ENCODE data around the gene CNIH2. TPM values are rescaled to one million over a fixed set of nuclear protein-coding genes. Genes with fewer than 3 reads are reported as not detected.
A peak's percentile ranks its signal among the peaks of the same experiment; 100 is the strongest.
"Not testable (repeated sequence)": the region's sequence is repeated elsewhere in the genome, so short reads cannot be mapped to it uniquely, and the experiment has no call there.

The CNIH2 gene
- total and polyA plus RNA-seq, 7 experiments from 2014 or later: 1.3 to 12.3 (median 2.9) TPM; not detected in 2

DNA sequence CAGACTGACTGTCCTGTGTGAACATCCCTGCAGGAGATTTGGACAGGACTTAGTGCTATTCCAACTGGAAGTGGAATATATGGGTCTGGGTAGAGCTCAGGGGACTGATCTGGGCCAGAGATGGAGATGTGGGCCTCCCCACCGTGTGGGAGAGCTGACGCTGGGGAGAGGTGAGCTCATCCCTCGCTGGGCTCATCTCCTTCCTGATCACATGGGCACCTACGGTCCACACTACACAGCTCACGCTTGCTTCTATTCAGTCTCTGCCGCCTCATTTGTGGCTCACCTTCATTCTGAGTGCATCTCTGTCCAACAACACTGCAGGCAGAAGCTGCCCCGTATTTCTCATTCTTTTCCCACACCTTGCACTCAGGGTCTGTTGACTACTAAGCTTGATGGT lies 26.2 kb upstream of the CNIH2 start:
- Histone ChIP-seq H3K4me3 (ENCODE audit: low read length) (no peak overlapping the region), H3K9me3 (ENCODE audit: control insufficient read depth in 2 of 3, low read length in 3 of 3) (no peaks in the 10 kb centered on the region), H3K27ac (ENCODE audit: low read depth, low read length) (no peak overlapping the region), H3K4me1 (ENCODE audit: control insufficient read depth in 2 of 2, insufficient read depth in 2 of 2, low read length in 2 of 2) (peaks cover 8 to 10% of the 10 kb centered on the region in 2 donors), H3K36me3 (ENCODE audit: control insufficient read depth in 2 of 3, insufficient read depth in 3 of 3, low read length in 3 of 3) (peaks cover 0 to 19% (median 4%) of the 10 kb centered on the region in 3 experiments), H3K27me3 (ENCODE audit: control insufficient read depth in 2 of 2, insufficient read depth in 2 of 2, low read length in 2 of 2) (no peaks in the 10 kb centered on the region)
- ChIA-PET CTCF (no interaction called here), POLR2A (interaction anchor here (1.3 to 1.4 kb wide), 2 partner anchors 14 to 37 kb away, joined by 4 to 5 read pairs; partner anchors contain the start of gene YIF1A)
- peak overlapping the region in 1 of 10 donors; percentile 36 for H3K4me3 Mint-ChIP-seq
- DNase-seq (no peak), ATAC-seq (no peak)
- H3K4me1 Mint-ChIP-seq: peaks cover 6 to 30% (median 21%) of the 10 kb centered on the region in 7 donors
- peaks cover 0 to 7% (median 5%) of the 10 kb centered on the region in 5 donors for H3K36me3 Mint-ChIP-seq
- peak overlapping the region in 6 of 9 donors; percentile 5 to 84 (median 77) for H3K27ac Mint-ChIP-seq
- intact Hi-C loops (cut with micrococcal nuclease): no loop called here
- H3K27me3 Mint-ChIP-seq: no peaks in the 10 kb centered on the region
- H3K9me3 Mint-ChIP-seq: peaks cover 0 to 5% (median 0%) of the 10 kb centered on the region in 11 donors

DNA sequence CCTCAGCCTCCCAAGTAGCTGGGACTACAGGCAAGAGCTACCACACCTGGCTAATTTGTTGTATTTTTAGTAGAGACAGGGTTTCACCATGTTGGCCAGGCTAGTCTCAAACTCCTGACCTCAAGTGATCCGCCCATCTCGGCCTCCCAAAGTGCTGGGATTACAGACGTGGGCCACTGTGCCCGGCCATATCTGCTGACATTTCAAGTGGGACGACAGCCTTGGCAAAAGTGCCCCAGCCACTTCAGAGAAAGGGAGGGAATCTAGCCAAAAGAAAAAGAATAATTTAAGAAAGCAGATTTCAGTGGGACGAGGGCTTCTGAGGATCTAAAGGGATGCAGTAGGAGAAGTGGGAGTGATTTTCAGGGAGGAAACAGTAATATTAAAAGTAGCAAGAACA lies 24.9 kb upstream of the CNIH2 start:
- DNase-seq; ATAC-seq; H3K27me3 ChIP-seq (ENCODE audit: control insufficient read depth in 2 of 2, insufficient read depth in 2 of 2, low read length in 2 of 2); H3K9me3 ChIP-seq (ENCODE audit: control insufficient read depth in 2 of 3, low read length in 3 of 3); H3K27ac ChIP-seq (ENCODE audit: low read depth, low read length); intact Hi-C loops (cut with micrococcal nuclease); H3K4me3 ChIP-seq (ENCODE audit: low read length); H3K36me3 Mint-ChIP-seq; H3K27me3 Mint-ChIP-seq; H3K9me3 Mint-ChIP-seq: not testable (repeated sequence)
- Mint-ChIP-seq H3K4me1 (peaks cover 8 to 34% (median 23%) of the 10 kb centered on the region in 7 donors), H3K4me3 (peak overlapping the region in 1 of 10 donors; percentile 38), H3K27ac (peak overlapping the region; percentile 5 to 90 (median 79))
- Histone ChIP-seq H3K36me3 (ENCODE audit: control insufficient read depth in 2 of 3, insufficient read depth in 3 of 3, low read length in 3 of 3) (peaks cover 0 to 17% (median 4%) of the 10 kb centered on the region in 3 experiments), H3K4me1 (ENCODE audit: control insufficient read depth in 2 of 2, insufficient read depth in 2 of 2, low read length in 2 of 2) (peaks cover 8 to 11% of the 10 kb centered on the region in 2 donors)
- POLR2A ChIA-PET: interaction anchor here (0.6 to 1.3 kb wide), 4 partner anchors 10 to 196 kb away, joined by 3 to 4 read pairs (median 4); partner anchors contain the start of gene YIF1A
- CTCF ChIA-PET: interaction anchor here (0.7 kb wide), 1 partner anchor 33 kb away, joined by 5 read pairs; no protein-coding TSS in a partner anchor

DNA sequence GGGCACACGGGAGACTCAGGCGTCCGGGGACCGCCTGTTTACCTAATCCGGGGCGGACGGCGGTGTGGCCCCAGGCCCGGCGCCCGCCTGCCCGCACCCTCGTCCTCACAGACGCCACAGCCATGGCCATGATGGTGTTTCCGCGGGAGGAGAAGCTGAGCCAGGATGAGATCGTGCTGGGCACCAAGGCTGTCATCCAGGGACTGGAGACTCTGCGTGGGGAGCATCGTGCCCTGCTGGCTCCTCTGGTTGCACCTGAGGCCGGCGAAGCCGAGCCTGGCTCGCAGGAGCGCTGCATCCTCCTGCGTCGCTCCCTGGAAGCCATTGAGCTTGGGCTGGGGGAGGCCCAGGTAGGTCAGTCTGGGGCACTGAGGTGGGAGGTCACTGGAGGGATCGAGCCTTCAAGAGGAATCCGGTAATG lies 19.5 kb upstream of the CNIH2 start:
- H3K9me3 ChIP-seq (ENCODE audit: control insufficient read depth in 2 of 3, low read length in 3 of 3): no peaks in the 10 kb centered on the region
- peak overlapping the region; percentile 80 for H3K4me3 ChIP-seq (ENCODE audit: low read length)
- peak overlapping the region; percentile 34 to 98 (median 81) for H3K27ac Mint-ChIP-seq
- POLR2A ChIA-PET: interaction anchor here (0.7 to 1.4 kb wide), 2 partner anchors 24 to 114 kb away, joined by 3 read pairs; no protein-coding TSS in a partner anchor
- H3K4me1 Mint-ChIP-seq: peaks cover 21 to 33% (median 30%) of the 10 kb centered on the region in 7 donors
- CTCF ChIA-PET: interaction anchor here (1.2 to 2.3 kb wide), 7 partner anchors 9 to 190 kb away, joined by 3 to 9 read pairs (median 6); partner anchors contain the start of genes RAB1B and YIF1A
- H3K9me3 Mint-ChIP-seq: peaks cover 0 to 8% (median 0%) of the 10 kb centered on the region in 11 donors
- DNase-seq (no peak), ATAC-seq (no peak)
- peak overlapping the region; percentile 98 for H3K27ac ChIP-seq (ENCODE audit: low read depth, low read length)
- peaks cover 0 to 44% (median 0%) of the 10 kb centered on the region in 3 experiments for H3K36me3 ChIP-seq (ENCODE audit: control insufficient read depth in 2 of 3, insufficient read depth in 3 of 3, low read length in 3 of 3)
- H3K27me3 ChIP-seq (ENCODE audit: control insufficient read depth in 2 of 2, insufficient read depth in 2 of 2, low read length in 2 of 2): no peaks in the 10 kb centered on the region
- intact Hi-C loops (cut with micrococcal nuclease): loop anchor here (1.0 to 2.0 kb wide), 2 partner anchors 36 to 400 kb away; partner anchors contain the start of gene CFL1 (in 1 of the 2)
- H3K36me3 Mint-ChIP-seq: peaks cover 0 to 22% (median 13%) of the 10 kb centered on the region in 5 donors
- no peaks in the 10 kb centered on the region for H3K27me3 Mint-ChIP-seq
- peak overlapping the region; percentile 65 to 97 (median 94) for H3K4me3 Mint-ChIP-seq
- H3K4me1 ChIP-seq (ENCODE audit: control insufficient read depth in 2 of 2, insufficient read depth in 2 of 2, low read length in 2 of 2): peaks cover 18 to 20% of the 10 kb centered on the region in 2 donors

- peaks cover 0 to 22% (median 13%) of the 10 kb centered on the region in 5 donors for H3K36me3 Mint-ChIP-seq
- ChIA-PET CTCF (interaction anchor here (0.6 to 2.3 kb wide), 9 partner anchors 9 to 191 kb away, joined by 3 to 9 read pairs (median 5); partner anchors contain the start of genes RAB1B and YIF1A), POLR2A (interaction anchor here (0.6 to 1.4 kb wide), 2 partner anchors 113 to 1155 kb away, joined by 3 read pairs; no protein-coding TSS in a partner anchor)
- H3K4me3 Mint-ChIP-seq: peak overlapping the region in 9 of 10 donors; percentile 14 to 97 (median 94)
- DNase-seq (no peak), ATAC-seq (no peak)
- Histone ChIP-seq H3K4me3 (ENCODE audit: low read length) (no peak overlapping the region), H3K27ac (ENCODE audit: low read depth, low read length) (peak overlapping the region; percentile 98), H3K36me3 (ENCODE audit: control insufficient read depth in 2 of 3, insufficient read depth in 3 of 3, low read length in 3 of 3) (peaks cover 0 to 50% (median 0%) of the 10 kb centered on the region in 3 experiments), H3K4me1 (ENCODE audit: control insufficient read depth in 2 of 2, insufficient read depth in 2 of 2, low read length in 2 of 2) (peaks cover 18 to 20% of the 10 kb centered on the region in 2 donors), H3K9me3 (ENCODE audit: control insufficient read depth in 2 of 3, low read length in 3 of 3) (no peaks in the 10 kb centered on the region), H3K27me3 (ENCODE audit: control insufficient read depth in 2 of 2, insufficient read depth in 2 of 2, low read length in 2 of 2) (no peaks in the 10 kb centered on the region)
- H3K9me3 Mint-ChIP-seq: peaks cover 0 to 6% (median 0%) of the 10 kb centered on the region in 11 donors
- peak overlapping the region in 7 of 9 donors; percentile 21 to 88 (median 69) for H3K27ac Mint-ChIP-seq
- peaks cover 21 to 33% (median 29%) of the 10 kb centered on the region in 7 donors for H3K4me1 Mint-ChIP-seq
- intact Hi-C loops (cut with micrococcal nuclease): loop anchor here in 1 of 2 donors (2.0 kb wide), 1 partner anchor 400 kb away; the partner anchor contains the start of gene CFL1
- no peaks in the 10 kb centered on the region for H3K27me3 Mint-ChIP-seq
These were observed 18.8 kb upstream of the CNIH2 start for GRCh38 chr11:66259225-66259624.

- no peaks in the 10 kb centered on the region for H3K9me3 ChIP-seq (ENCODE audit: control insufficient read depth in 2 of 3, low read length in 3 of 3)
- Mint-ChIP-seq H3K4me3 (peak overlapping the region in 6 of 10 donors; percentile 19 to 97 (median 45)), H3K9me3 (peaks cover 0 to 6% (median 0%) of the 10 kb centered on the region in 11 donors), H3K27ac (peak overlapping the region in 4 of 9 donors; percentile 55 to 82 (median 70)), H3K27me3 (no peaks in the 10 kb centered on the region), H3K36me3 (peaks cover 0 to 25% (median 13%) of the 10 kb centered on the region in 5 donors), H3K4me1 (peaks cover 21 to 33% (median 29%) of the 10 kb centered on the region in 7 donors)
- H3K27me3 ChIP-seq (ENCODE audit: control insufficient read depth in 2 of 2, insufficient read depth in 2 of 2, low read length in 2 of 2): no peaks in the 10 kb centered on the region
- no peak overlapping the region for H3K27ac ChIP-seq (ENCODE audit: low read depth, low read length)
- ChIA-PET POLR2A (interaction anchor here (1.1 to 1.4 kb wide), 2 partner anchors 19 to 112 kb away, joined by 3 to 4 read pairs; no protein-coding TSS in a partner anchor), CTCF (interaction anchor here (0.6 to 2.3 kb wide), 4 partner anchors 8 to 216 kb away, joined by 3 to 9 read pairs (median 5); partner anchors contain the start of gene RAB1B)
- H3K4me3 ChIP-seq (ENCODE audit: low read length): no peak overlapping the region
- H3K4me1 ChIP-seq (ENCODE audit: control insufficient read depth in 2 of 2, insufficient read depth in 2 of 2, low read length in 2 of 2): peaks cover 18 to 20% of the 10 kb centered on the region in 2 donors
- no peak for ATAC-seq
- intact Hi-C loops (cut with micrococcal nuclease): loop anchor here in 1 of 2 donors (2.0 to 10.0 kb wide), 2 partner anchors 401 to 995 kb away; partner anchors contain the start of genes CFL1 and POLA2
- peaks cover 0 to 58% (median 0%) of the 10 kb centered on the region in 3 experiments for H3K36me3 ChIP-seq (ENCODE audit: control insufficient read depth in 2 of 3, insufficient read depth in 3 of 3, low read length in 3 of 3)
- no peak for DNase-seq
These were observed 18.0 kb upstream of the CNIH2 start for GRCh38 chr11:66259956-66260355.

DNA sequence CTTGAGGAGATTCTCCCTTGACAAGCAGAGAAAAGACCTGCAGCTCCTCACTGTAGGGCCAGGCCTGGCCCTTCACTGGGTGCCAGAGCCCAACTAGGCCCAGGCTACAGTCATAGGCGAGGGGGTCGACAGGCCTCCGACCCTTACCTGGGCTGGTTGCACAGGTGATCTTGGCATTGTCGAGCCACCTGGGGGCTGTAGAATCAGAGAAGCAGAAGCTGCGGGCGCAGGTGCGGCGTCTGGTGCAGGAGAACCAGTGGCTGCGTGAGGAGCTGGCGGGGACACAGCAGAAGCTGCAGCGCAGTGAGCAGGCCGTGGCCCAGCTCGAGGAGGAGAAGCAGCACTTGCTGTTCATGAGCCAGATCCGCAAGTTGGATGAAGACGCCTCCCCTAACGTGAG lies 16.4 kb upstream of the CNIH2 start:
- DNase-seq: no peak
- H3K27ac Mint-ChIP-seq: no peak overlapping the region

More for the DNA sequence above, 16.4 kb upstream of the CNIH2 start:
- Mint-ChIP-seq H3K27me3 (no peaks in the 10 kb centered on the region), H3K9me3 (peaks cover 0 to 6% (median 0%) of the 10 kb centered on the region in 11 donors), H3K36me3 (peaks cover 0 to 25% (median 13%) of the 10 kb centered on the region in 5 donors), H3K4me3 (no peak overlapping the region), H3K4me1 (peaks cover 16 to 24% (median 19%) of the 10 kb centered on the region in 7 donors)
- POLR2A ChIA-PET: interaction anchor here (1.1 kb wide), 1 partner anchor 19 kb away, joined by 4 read pairs; no protein-coding TSS in a partner anchor
- no peak for ATAC-seq
- no peaks in the 10 kb centered on the region for H3K9me3 ChIP-seq (ENCODE audit: control insufficient read depth in 2 of 3, low read length in 3 of 3)
- intact Hi-C loops (cut with micrococcal nuclease): loop anchor here in 1 of 2 donors (10.0 kb wide), 1 partner anchor 997 kb away; the partner anchor contains the start of gene POLA2
- no peak overlapping the region for H3K27ac ChIP-seq (ENCODE audit: low read depth, low read length)
- peaks cover 0 to 68% (median 0%) of the 10 kb centered on the region in 3 experiments for H3K36me3 ChIP-seq (ENCODE audit: control insufficient read depth in 2 of 3, insufficient read depth in 3 of 3, low read length in 3 of 3)
- H3K4me1 ChIP-seq (ENCODE audit: control insufficient read depth in 2 of 2, insufficient read depth in 2 of 2, low read length in 2 of 2): peaks cover 12 to 13% of the 10 kb centered on the region in 2 donors
- CTCF ChIA-PET: interaction anchor here (0.6 kb wide), 1 partner anchor 76 kb away, joined by 3 read pairs; no protein-coding TSS in a partner anchor
- H3K4me3 ChIP-seq (ENCODE audit: low read length): no peak overlapping the region
- H3K27me3 ChIP-seq (ENCODE audit: control insufficient read depth in 2 of 2, insufficient read depth in 2 of 2, low read length in 2 of 2): no peaks in the 10 kb centered on the region

Measured in naive thymus-derived CD4-positive, alpha-beta T cell (primary cell).